Dermis microvascular lymphatic vessel endothelial cell (primary cell): ENCODE results near the gene TMPRSS5. TPM values are rescaled to one million over a fixed set of nuclear protein-coding genes. Genes with fewer than 3 reads are reported as not detected.
"Not testable (repeated sequence)": the region's sequence is repeated elsewhere in the genome, so short reads cannot be mapped to it uniquely, and the experiment has no call there.

Source experiments
- DNase-seq, 2 donors: peaks; one replicate each; pipeline versions ENCODE4 v3.0.0 to v3.0.0-alpha.2; 2010; ENCODE audit warnings: low read depth in 2 of 2
- total RNA-seq: library from RNA; depleted of rRNA; stranded (reverse); fragments of >200 nt; gene quantifications from 2 replicates; pipeline ENCODE4 v1.2.1, GENCODE V29; 2014

The TMPRSS5 gene
- 0.13 TPM in 2 replicates for total RNA-seq

GRCh38 chr11:113705871-113706655 is at the start of gene TMPRSS5:
TSS of gene TMPRSS5 (minus strand) at chr11:113706308. CDS start at chr11:113706224, 84 bp downstream.
- DNase-seq: no peak

DNA sequence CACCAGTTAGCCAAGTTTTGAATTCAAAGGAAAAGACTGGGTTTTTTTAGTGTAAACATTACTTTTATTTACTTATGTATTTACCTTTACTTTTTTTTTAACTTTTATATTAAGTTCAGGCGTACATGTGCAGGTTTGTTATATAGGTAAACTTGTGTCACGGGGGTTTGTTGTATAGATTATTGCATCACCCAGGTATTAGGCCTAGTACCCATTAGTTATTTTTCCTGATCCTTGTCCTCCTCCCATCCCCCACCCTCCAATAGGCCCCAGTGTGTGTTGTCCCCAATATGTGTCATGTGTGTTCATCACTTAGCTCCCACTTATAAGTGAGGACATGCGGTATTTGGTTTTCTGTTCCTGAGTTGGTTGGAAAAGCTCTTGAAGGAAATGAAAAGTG is 46.8 kb upstream of the TMPRSS5 start:
- no peak for DNase-seq

DNA sequence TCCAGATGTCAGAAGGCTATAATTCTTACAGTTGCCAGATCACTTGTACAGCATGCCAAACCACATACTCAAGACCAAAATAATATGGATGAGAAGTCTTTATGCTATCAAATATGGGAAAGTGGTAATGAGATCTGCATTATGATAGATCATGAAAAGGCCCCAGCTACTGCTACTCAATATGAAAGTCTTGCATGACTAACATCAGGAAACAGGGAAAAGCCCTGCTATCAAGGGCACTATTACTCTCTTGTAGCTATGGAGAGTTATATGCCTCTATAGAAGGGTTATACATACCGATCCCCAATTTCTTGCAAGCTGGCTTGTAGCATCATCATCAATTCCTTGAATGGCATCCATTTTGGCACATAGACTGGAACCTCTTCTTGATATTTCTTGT is 30.2 kb upstream of the TMPRSS5 start:
- no peak for DNase-seq

DNA sequence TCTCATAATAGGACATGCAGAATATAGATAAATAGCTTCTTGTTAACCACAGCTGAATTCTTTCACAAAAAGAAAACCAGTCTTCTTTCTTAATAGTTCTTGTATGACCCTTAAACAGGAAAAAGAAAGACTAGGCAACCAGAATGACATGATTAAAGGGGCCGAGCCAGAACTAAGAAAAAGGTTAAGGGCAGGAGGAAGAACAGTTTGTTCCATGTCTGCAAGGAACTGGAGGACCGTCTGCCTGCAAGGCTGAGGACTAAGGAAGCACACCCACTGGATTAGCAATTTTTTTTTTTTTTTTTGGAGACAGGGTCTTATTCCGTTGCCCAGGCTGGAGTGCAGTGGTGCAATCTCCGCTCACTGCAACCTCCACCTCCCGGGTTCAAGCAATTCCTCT is 26.0 kb upstream of the TMPRSS5 start:
- DNase-seq: no peak

DNA sequence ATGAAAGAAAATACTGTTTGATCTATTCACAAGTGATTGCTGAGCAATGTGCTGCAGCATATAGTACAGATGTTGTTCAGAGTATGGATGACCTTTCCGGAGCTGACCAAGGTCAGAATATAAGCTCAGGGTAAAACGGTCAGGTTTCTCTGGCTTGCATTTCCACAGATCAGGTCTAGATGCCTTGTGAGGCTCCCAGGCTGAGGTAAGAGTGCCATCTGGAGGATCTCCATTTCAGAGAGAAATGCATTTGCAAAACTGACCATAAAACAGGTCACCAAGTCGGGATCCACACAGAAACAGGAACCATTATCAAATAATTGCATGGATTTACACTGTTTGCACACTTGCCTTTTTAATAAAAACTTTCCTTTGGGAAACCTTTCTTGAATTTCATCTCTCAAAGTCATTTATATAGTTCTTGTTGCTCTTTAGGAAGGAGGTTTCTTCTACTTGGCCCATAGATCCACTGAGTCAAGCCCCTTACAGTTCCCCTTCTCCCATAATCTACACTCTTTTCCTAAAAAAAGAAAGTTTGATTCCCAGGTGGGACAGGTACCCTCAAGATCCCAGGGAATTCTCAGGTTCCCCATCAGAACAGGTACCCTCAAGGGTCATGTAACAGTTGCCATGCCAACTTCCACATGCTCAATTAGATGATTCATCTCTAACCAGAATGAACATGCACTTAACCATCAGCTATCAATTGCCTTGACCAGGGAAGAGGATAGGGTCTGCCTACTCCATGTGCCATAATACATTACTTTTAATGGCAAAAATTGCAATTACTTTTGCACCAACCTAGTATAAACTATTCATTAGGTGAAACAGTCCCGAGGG is 25.0 kb upstream of the TMPRSS5 start:
- DNase-seq: peak; percentile 10 to 28

DNA sequence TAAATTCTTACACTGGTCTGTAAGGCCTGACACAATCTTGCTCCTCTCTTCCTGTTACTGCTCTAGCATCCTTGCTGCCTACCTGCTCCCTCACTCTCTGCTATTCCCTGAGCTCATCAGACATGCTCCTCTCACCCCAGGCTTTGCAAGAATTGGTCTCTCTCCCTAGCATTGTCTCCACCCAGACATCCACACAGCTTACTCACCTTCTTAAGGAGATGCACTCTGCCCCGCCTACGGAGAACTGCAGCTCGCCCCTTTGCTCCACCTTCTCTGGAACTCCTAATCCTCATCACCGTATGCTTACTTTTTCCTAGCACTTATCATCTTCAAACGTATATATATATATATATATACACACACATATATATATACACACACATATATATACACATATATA is 23.3 kb upstream of the TMPRSS5 start:
- no peak for DNase-seq

DNA sequence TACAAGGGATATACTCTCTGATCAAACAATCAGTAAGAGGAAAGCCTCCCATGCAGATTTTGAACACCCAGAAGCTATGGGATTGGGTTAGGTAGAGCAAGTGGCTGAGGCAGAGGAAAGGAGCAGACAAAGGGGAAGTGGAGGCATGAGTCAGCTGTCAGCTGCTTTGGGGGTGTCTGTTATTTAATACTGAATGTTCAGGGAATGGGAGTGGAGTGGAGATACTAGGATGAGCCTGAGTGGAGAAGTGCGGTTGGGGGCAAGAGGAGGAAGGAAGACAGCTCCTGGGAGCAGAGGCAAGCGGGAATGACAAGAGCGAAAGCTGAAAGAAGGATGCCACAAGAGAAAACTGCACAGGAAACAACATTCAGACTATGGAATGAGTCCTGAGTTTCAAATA is 22.7 kb upstream of the TMPRSS5 start:
- DNase-seq: peak in 1 of 2 donors; percentile 34

DNA sequence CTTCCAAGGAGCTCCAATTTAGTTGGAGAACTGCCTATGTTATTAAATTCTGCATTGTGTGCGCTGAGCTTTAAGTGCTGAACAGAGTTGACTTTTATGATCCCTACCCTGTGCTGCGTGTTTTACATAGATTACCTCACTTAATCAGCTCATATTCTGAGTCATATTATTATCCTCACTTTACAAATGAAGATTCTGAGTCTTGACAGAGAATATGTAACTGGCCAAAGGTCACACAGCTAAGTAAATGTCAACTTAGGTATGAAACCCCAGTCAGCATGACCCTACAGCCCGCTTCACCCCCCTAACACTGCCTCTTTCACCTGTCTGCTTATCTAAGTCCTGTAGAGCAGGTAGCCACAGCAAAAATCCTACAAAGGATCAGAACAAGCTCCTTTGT is 19.8 kb upstream of the TMPRSS5 start:
- no peak for DNase-seq

GRCh38 chr11:113725407-113725806 is 19.3 kb upstream of the TMPRSS5 start:
- DNase-seq: no peak

- no peak for DNase-seq
Measured at GRCh38 chr11:113724778-113725177, 18.7 kb upstream of the TMPRSS5 start.

- DNase-seq: no peak
Measured at GRCh38 chr11:113723787-113724186, 17.7 kb upstream of the TMPRSS5 start.

DNA sequence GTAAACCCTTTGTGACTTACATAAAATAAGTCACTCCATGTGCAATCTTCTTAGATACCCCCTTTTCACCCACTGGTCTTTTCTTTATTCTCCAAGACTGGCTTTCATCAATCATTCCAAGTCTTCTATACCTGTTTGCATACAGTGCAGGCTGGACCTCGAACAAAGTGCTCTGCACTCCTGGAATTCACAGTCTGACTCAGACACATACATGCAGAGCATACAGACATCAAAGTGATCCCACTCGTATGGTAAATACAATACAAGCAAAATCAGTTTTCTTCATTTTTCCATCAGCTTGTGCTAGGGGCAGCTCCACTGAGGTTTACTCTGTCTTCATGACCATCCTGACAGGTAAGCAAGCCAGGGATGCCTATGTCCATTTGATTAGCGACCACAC is 16.8 kb upstream of the TMPRSS5 start:
- DNase-seq: no peak

- DNase-seq: no peak
Measured at GRCh38 chr11:113722221-113722620, 16.1 kb upstream of the TMPRSS5 start.

DNA sequence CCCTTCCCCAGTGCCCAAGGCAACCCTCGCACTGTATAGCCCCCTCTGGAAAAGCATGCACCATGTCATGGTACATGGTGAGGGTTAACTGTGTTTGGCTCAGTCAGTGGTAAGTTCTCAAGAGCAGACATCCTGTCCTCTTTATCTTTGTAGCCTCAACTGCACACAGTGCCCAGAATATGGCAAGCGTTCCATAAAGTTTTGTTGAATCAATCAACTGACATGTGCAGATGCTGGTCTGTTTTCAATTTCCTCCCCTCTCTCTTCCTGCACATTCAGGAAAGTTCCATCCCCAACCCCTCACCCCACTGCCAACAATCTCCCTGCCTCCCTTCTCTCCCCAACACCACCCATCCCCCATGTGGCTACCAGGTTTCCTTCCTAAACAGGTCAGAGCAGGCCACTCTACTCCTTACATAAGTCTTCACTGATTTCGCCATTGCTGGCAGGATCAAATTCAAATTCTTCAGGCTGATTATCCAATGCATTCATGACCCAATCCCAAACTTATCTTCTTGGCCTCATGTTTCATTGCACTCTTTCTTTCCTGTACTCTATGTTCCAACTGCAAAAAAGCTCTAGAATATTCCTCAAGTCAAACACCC is 15.5 kb upstream of the TMPRSS5 start:
- DNase-seq: no peak

DNA sequence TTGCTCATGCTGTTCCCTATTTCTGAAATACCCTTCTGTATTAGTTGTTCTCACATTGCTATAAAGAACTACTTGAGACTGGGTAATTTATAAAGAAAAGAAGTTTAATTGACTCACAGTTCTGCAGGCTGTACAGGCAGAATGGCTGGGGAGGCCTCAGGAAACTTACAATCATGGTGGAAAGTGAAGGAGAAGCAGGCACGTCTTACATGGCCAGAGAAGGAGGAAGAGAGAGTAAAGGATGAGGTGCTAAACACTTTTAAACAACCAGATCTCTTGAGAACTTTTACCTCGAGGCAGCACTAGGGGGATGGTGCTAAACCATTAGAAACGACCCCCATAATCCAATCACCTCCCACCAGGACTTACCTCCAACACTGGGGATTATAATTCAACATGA is 14.4 kb upstream of the TMPRSS5 start:
- DNase-seq: not testable (repeated sequence)

GRCh38 chr11:113715882-113716625 is 9.9 kb upstream of the TMPRSS5 start:
- no peak for DNase-seq

DNA sequence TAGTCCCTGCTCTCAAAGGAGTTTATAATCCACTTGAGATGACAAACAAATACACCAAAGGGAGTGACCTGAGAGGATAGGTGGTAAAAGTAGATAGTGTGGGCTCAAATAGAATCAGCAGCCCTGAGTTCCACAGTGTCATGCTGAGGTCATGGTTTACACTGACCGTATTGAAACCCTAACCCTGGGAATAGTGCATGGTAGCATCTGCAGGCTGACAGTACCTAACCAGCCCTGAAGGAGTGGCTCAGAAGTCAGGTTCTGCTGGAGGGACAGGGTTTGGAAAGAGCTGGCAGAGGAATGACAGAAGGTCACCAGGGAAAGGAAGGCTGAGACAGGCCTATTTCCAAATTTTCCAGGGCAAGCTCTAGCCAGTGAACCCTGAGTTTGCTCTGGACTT is 9.2 kb upstream of the TMPRSS5 start:
- no peak for DNase-seq

GRCh38 chr11:113710989-113711388 is 4.9 kb upstream of the TMPRSS5 start:
- no peak for DNase-seq

DNA sequence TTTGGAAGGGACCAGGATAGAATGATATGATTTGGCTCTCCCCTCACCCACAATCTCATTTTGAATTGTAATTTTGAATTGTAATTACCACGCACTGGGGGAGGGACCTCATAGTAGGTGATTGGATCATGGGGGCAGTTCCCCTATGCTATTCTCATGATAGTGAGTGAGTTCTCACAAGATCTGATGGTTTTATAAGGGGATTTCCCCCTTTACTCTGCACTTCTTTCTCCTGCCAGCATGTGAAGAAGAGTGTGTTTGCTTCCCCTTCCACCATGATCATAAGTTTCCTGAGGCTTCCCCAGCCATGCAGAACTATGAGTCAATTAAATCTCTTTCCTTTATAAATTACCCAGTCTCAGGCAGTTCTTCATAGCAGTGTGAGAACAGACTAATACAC is 2.6 kb downstream of the TMPRSS5 start:
- DNase-seq: not testable (repeated sequence)

- DNase-seq: no peak
Measured at GRCh38 chr11:113701491-113701890, 4.6 kb downstream of the TMPRSS5 start.

DNA sequence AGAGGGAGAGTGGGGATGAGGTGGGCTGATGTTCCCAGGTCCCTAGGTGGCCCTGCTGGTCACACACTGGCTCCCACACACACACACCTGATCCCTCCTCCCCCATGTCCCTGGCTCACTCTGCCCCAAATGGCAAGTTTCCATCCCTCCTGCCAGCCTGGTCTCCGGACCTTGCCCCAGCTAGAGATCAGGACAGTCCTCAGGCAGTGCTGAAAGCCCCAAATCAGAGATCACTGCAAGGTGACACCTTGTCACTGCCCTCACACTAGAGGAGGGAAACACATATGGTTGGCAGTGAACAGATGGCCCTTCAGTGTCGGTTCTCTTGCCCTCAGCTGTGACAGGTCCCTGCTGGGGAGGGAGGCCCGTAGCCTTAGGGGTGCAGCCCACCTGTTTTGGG is 7.6 kb downstream of the TMPRSS5 start:
- no peak for DNase-seq
